GM12874 (cell line): ENCODE data around the gene SH3YL1.

Experiments
- TF ChIP-seq, protein P1 (sequence below): IDR thresholded peaks from 2 replicates; pipeline ENCODE4 v1.5.1; 2011; ENCODE audit warnings: low read depth, mild to moderate bottlenecking, control low read depth, low read length, moderate library complexity; ENCODE audit not compliant: insufficient read depth

The SH3YL1 gene

DNA sequence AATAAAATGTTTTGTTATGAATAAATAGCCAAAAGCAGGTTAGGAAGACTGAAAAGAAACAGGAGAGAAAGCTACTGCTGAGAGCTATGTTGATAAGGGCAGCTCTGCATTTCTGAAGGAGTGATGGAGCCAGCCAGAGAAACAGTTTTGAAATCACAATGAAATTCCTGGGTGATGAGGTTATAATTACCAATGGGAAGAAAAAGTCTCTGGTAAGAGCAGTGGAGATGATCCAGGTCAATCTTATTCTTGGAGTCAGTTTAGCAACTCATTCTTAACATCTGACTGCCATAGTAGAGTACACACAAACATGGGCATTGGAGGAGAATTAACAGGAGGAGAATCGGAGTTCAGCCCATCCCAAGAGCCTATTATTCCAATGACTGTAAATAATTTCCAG, 21.7 kb upstream of the SH3YL1 start:
- TF ChIP-seq, protein P1, sequence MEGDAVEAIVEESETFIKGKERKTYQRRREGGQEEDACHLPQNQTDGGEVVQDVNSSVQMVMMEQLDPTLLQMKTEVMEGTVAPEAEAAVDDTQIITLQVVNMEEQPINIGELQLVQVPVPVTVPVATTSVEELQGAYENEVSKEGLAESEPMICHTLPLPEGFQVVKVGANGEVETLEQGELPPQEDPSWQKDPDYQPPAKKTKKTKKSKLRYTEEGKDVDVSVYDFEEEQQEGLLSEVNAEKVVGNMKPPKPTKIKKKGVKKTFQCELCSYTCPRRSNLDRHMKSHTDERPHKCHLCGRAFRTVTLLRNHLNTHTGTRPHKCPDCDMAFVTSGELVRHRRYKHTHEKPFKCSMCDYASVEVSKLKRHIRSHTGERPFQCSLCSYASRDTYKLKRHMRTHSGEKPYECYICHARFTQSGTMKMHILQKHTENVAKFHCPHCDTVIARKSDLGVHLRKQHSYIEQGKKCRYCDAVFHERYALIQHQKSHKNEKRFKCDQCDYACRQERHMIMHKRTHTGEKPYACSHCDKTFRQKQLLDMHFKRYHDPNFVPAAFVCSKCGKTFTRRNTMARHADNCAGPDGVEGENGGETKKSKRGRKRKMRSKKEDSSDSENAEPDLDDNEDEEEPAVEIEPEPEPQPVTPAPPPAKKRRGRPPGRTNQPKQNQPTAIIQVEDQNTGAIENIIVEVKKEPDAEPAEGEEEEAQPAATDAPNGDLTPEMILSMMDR, result no peak

DNA sequence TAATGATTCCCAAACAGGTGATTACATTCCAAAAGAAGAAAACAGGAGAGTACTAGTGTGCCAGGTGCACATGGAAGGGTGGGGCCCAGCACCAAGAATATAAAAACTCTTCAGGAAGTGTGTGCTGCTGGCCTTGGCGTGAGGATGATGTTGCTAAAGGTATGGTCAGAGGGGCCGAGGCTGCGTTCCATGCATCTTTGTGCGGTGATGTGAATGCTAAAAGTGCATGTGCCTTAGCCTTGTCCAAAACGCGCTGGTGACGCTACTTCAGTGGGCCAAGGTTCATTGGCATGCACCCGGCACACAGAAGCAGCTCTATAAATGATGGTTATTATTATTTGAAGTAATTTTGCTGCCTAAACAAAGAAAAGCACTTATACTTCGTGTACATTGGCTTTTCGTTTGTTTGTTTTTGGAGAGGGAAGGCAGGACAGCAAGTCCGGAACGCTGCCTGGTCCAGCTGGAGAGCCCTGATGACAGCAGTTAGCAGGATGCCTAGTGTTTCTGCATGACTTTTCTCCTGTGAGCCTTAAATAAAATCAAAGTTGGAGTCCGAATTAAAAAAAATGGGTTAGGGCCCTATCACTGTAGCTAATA, 21.2 kb upstream of the SH3YL1 start:
- TF ChIP-seq, protein P1, result no peak

DNA sequence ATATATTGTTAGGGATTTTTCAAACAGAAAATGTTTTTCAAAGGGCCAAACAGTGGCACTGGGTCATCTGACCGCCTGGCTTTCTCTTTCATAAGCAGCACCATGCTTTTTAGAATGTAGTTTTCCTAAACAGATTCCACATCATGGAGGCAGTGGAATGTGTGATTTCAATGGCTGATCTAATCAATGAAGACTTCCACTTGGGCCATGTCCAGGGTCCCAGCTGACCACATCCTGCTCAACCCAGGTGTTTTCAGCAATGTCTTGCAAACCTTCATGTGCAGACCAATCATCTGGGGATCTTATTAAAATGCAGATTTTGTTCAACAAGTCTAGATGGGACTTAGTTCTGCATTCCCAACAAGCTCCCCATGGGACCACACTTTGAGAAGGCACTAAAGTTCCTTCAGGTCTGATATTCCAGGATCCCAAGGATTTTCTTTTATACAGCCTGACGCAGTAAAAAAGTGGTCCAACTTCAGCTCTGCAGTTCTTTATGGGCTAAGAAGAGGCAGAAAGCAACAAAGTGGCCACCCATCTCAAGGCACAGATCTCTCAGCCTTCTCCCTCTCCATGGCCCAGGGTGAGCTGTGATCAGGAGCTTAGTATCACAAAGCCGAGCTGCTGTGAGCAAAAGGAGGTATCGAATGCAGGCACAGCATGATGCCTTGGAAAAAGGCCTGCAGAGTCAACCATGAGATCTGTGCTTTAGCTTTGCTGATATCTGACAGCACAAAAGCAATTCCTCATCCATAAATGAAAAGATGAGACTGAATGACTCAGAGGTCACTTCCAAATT, 20.4 kb upstream of the SH3YL1 start:
- TF ChIP-seq, protein P1, result no peak

DNA sequence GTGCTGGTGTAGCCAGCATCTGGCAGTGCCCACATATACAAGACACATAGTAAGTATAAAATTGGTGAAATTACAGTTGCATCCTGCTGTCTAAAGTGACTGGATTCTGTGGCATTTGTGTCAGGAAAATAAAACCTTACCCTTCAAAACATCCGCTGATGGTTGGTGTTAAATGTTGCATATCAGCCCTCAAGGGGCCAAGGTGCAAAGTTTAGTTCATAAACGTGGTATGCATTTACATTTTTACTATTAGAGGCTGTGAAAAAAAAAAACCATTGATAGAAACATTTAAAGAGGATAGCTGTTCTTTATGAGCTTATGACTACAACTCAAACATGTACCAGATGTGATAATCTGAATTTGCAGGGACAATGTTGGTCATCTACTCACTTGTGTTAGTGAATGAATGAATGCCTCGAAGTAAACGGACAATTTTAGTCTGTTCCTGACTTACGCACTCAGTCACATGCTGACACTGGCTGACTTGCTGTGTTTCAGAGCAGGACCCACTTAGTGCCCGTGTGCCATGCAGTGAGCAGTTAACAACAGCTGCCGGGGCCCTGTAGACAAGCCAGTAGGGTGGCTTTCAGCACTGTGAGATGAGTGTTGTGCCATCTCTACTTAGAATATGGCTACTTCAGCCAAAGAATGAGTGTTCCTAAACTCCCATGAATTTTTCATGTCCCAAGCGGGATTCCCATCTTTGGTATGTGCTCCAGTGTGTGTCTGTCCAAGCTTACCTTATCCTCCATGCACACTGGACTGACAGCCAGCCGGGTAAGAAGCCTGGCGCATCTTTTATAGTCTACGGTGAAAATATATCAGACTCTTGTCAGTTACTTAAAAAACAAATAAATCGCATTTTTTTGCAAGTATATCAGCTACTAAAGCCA, 18.8 kb upstream of the SH3YL1 start:
- TF ChIP-seq, protein P1, result no peak

DNA sequence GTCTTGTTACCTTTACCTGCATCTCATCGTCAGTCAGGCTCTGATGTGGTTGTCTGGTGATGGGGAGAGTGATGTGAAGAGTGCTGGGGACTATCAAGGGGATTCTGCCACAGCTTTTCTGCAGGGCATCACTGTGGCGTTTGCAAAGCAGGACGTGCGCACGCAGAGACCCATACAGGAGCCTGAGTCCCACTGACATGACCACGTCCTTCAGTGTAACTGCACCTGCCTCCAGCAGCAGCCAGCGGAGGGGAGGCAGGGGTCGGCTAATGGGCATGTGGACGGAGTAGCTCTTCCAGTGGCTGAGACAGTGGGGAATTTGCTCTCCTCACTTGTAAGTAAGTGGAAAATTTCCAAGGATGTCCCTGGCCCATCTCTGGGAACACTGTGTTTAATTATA, 17.5 kb upstream of the SH3YL1 start:
- TF ChIP-seq, protein P1, result no peak

DNA sequence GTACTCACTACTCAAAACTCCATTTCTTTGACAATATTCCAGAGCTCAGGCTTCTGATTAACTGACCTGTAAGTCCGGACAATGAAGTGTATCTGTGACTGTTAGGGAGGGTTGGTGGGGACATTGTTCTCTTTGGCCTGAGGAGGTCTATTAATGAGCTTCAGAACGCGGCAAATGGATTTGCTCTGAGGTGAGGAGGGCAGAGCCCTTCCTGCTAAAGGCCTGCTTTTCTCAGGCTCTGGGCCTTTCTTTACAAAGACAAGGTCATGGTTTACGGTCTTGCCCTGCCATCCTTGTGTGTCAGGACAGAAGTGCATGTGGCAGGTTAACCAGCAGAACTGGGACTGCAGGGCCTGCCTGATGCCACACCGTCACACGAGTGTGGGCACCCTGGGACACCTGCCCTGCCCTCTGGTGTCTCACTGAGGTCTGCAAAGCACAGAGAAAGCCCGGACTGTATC, 16.8 kb upstream of the SH3YL1 start:
- TF ChIP-seq, protein P1, result no peak
